PC-9 (cell line): Measurements from ENCODE around the gene FNBP1L. TPM values are rescaled to one million over a fixed set of nuclear protein-coding genes. Genes with fewer than 3 reads are reported as not detected.

Experiments used
- BruUV-seq: library from RNA; stranded (reverse); fragments of 400-500 nt; replicated peaks from 2 replicates; lab custom pipeline; 2021; lab: Mats Ljungman, UMichigan
- CTCF ChIA-PET: fragments of 300-600 bp; sonication (Branson Sonifier 250); formaldehyde crosslinking; loops from one replicate; lab custom pipeline; 2022; ENCODE audit warnings: antibody characterized with exemption; lab: Charles Lee
- POLR2A ChIA-PET: fragments of 300-600 bp; sonication (Branson Sonifier 250); formaldehyde crosslinking; loops from one replicate; lab custom pipeline; 2022; ENCODE audit warnings: antibody characterized with exemption; ENCODE audit not compliant: unreplicated experiment; lab: Charles Lee
- DNase-seq, 2 experiments: peaks; one replicate each; pipeline versions ENCODE4 v3.0.0 to v3.0.0-alpha.2; 2015 to 2022; ENCODE audit warnings: mixed read lengths in 1 of 2
- H2AFZ ChIP-seq: fragments of 200-600 bp; sonication (generic); 2 replicates; pipeline ENCODE4 v1.8.1; 2017; ENCODE audit warnings: antibody characterized with exemption
- H3F3A ChIP-seq: fragments of 200-600 bp; sonication (generic); 2 replicates; pipeline ENCODE4 v1.8.1; 2017; ENCODE audit warnings: antibody characterized with exemption, mild to moderate bottlenecking, low read depth; ENCODE audit not compliant: insufficient read depth
- H3K27ac ChIP-seq: fragments of 200-600 bp; sonication (generic); 2 replicates; pipeline ENCODE4 v1.6.1; 2016; ENCODE audit warnings: mixed run types
- H3K27me3 ChIP-seq: fragments of 200-600 bp; sonication (generic); 2 replicates; pipeline ENCODE4 v1.6.1; 2016; ENCODE audit warnings: low read depth, mixed run types; ENCODE audit not compliant: insufficient read depth
- H3K36me3 ChIP-seq: fragments of 200-600 bp; sonication (generic); 2 replicates; pipeline ENCODE4 v1.6.1; 2016; ENCODE audit warnings: low read depth, mixed run types
- H3K4me1 ChIP-seq: fragments of 200-600 bp; sonication (generic); replicated peaks from 2 replicates; pipeline ENCODE4 v1.6.1; 2016; ENCODE audit warnings: mixed run types; ENCODE audit not compliant: insufficient read depth
- H3K4me2 ChIP-seq: fragments of 200-600 bp; sonication (generic); 2 replicates; pipeline ENCODE4 v1.6.1; 2017; ENCODE audit warnings: mixed run types
- H3K4me3 ChIP-seq: fragments of 200-600 bp; sonication (generic); 2 replicates; pipeline ENCODE4 v1.6.1; 2016; ENCODE audit warnings: mixed run types
- H3K79me2 ChIP-seq: fragments of 200-600 bp; sonication (generic); 2 replicates; pipeline ENCODE4 v1.6.1; 2017; ENCODE audit warnings: low read depth, mixed run types
- H3K9me2 ChIP-seq: fragments of 200-600 bp; sonication (generic); 2 replicates; pipeline ENCODE4 v1.8.1; 2017; ENCODE audit warnings: mild to moderate bottlenecking; ENCODE audit not compliant: insufficient read depth
- H3K9me3 ChIP-seq: fragments of 200-600 bp; sonication (generic); 2 replicates; pipeline ENCODE4 v1.8.1; 2016; ENCODE audit warnings: low read depth; ENCODE audit not compliant: insufficient read depth
- H4K20me1 ChIP-seq: fragments of 200-600 bp; sonication (generic); 2 replicates; pipeline ENCODE4 v1.8.1; 2017; ENCODE audit not compliant: insufficient read depth
- CTCF ChIP-seq: fragments of 200-600 bp; sonication (generic); conservative IDR thresholded peaks from 2 replicates; pipeline ENCODE4 v1.6.1; 2017; ENCODE audit warnings: mixed run types, antibody characterized with exemption, mild to moderate bottlenecking, moderate library complexity
- EZH2 ChIP-seq: fragments of 200-600 bp; sonication (generic); IDR thresholded peaks from 2 replicates; pipeline ENCODE4 v1.8.0; 2017; ENCODE audit warnings: antibody characterized with exemption, low read depth
- intact Hi-C: fragments of 100-400 bp; cut with micrococcal nuclease; formaldehyde crosslinking; loops from one replicate; pipeline ENCODE4 v1.10.0; 2022; ENCODE audit not compliant: unreplicated experiment
- total RNA-seq: library from RNA; stranded (reverse); gene quantifications from 2 replicates; pipeline ENCODE4 v1.2.3, GENCODE V29; 2021

The FNBP1L gene
- total RNA-seq, 1 experiment from 2014 or later = 34.3 TPM

DNA sequence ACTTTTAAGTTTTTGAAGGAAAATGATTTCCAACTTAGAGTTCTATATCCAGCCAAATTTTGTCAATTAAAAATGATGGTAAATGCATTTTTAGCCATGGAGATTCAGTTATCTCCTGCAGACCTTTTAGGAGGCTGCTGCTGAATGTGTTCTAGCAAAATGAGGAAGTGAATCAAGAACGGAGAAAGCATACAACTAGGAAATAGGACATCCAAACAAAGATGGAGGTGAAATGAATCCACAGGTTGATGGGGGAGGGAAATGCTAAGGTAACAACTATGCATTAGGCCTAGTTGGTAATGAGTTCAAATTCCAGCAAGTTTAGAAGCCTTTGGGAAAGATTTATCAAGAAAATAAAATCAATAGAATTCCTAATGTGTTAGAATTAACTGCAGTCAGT is 80.5 kb downstream of the FNBP1L start:
- H3K36me3 ChIP-seq = peaks cover 23% of the 10 kb centered on the region; the same call in 1 of the 2 replicates
- H3F3A ChIP-seq = peaks cover 6% of the 10 kb centered on the region
- intact Hi-C loops = no loop called here
- no peak overlapping the region for H3K4me3 ChIP-seq
- H3K79me2 ChIP-seq = no peaks in the 10 kb centered on the region
- no TSS peak for BruUV-seq
- no peak overlapping the region for H3K27ac ChIP-seq
- H3K9me2 ChIP-seq = no peaks in the 10 kb centered on the region
- DNase-seq = no peak
- H3K4me2 ChIP-seq = no peak overlapping the region
- no peaks in the 10 kb centered on the region for H3K27me3 ChIP-seq
- no peaks in the 10 kb centered on the region for H4K20me1 ChIP-seq
- H3K4me1 ChIP-seq = no peaks in the 10 kb centered on the region
- POLR2A ChIA-PET = no interaction called here
- TF ChIP-seq CTCF (no peak), EZH2 (no peak)
- H2AFZ ChIP-seq = no peak overlapping the region
- no peaks in the 10 kb centered on the region for H3K9me3 ChIP-seq
- CTCF ChIA-PET = no interaction called here

- H3K4me1 ChIP-seq = no peaks in the 10 kb centered on the region
- H3K79me2 ChIP-seq = no peaks in the 10 kb centered on the region
- no peak overlapping the region for H3K27ac ChIP-seq
- no peak overlapping the region for H2AFZ ChIP-seq
- H3K27me3 ChIP-seq = no peaks in the 10 kb centered on the region
- intact Hi-C loops = no loop called here
- H3K4me3 ChIP-seq = no peak overlapping the region
- POLR2A ChIA-PET = no interaction called here
- H3K36me3 ChIP-seq = peaks cover 25% of the 10 kb centered on the region; the same call in 1 of the 2 replicates
- DNase-seq = no peak
- TF ChIP-seq EZH2 = no peak
- no peak for TF ChIP-seq CTCF
- BruUV-seq = no TSS peak
- H3F3A ChIP-seq = no peaks in the 10 kb centered on the region; the same call in 1 of the 2 replicates
- H4K20me1 ChIP-seq = no peaks in the 10 kb centered on the region; the same call in 1 of the 2 replicates
- no peak overlapping the region for H3K4me2 ChIP-seq
- CTCF ChIA-PET = no interaction called here
- no peaks in the 10 kb centered on the region; the same call in 1 of the 2 replicates for H3K9me2 ChIP-seq
- no peaks in the 10 kb centered on the region for H3K9me3 ChIP-seq
Observed at GRCh38 chr1:93531193-93531592, 83.3 kb downstream of the FNBP1L start.

DNA sequence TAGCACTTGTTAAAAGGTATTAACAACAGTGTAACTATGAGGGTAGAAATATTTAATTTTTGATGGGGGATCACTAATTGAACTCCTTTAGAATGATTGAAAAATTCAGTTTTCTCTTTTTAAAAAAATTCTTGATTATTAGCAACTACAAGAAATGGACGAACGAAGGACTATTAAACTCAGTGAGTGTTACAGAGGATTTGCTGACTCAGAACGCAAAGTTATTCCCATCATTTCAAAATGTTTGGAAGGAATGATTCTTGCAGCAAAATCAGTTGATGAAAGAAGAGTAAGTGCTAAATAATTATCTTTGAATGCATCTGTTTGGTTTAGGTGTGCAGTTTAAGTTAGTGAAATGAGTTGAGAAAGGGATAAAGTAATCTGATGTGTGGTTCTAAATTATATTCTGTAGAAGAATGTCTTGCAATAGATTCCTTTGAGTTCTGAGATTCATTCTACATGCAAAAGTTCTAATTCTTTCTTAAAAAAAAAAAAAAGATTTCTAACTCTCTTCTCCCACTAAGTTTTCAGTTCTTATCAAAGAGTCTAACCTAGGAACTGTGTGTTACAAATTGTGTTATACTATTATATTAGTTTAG is 85.0 kb downstream of the FNBP1L start:
- Histone ChIP-seq H3K4me2 (no peak overlapping the region), H3K4me3 (no peak overlapping the region), H3K27ac (no peak overlapping the region), H3F3A (no peaks in the 10 kb centered on the region; the same call in 1 of the 2 replicates), H2AFZ (no peak overlapping the region), H3K27me3 (no peaks in the 10 kb centered on the region), H3K4me1 (no peaks in the 10 kb centered on the region), H3K9me3 (no peaks in the 10 kb centered on the region), H4K20me1 (no peaks in the 10 kb centered on the region; the same call in 1 of the 2 replicates), H3K36me3 (peaks cover 25% of the 10 kb centered on the region; the same call in 1 of the 2 replicates), H3K9me2 (no peaks in the 10 kb centered on the region; the same call in 1 of the 2 replicates), H3K79me2 (no peaks in the 10 kb centered on the region)
- ChIA-PET POLR2A (no interaction called here), CTCF (no interaction called here)
- DNase-seq = no peak
- intact Hi-C loops = no loop called here
- BruUV-seq = no TSS peak
- no peak for TF ChIP-seq EZH2
- no peak for TF ChIP-seq CTCF
